Prostate gland (tissue), 2 donors: Measurements from ENCODE around the gene SYNCRIP. TPM values are rescaled to one million over a fixed set of nuclear protein-coding genes. Genes with fewer than 3 reads are reported as not detected.

ENCODE experiments used
- DNase-seq: peaks from one replicate; pipeline ENCODE4 v3.0.0-alpha.2; 2019; ENCODE audit warnings: low spot score
- H3K27ac ChIP-seq, 2 donors: fragments of 200-600 bp; sonication (generic); 2 replicates each; pipeline ENCODE4 v1.5.1; 2017 to 2019
- H3K27me3 ChIP-seq: fragments of 200-600 bp; sonication (generic); replicated peaks from 2 replicates; pipeline ENCODE4 v1.5.1; 2019; ENCODE audit not compliant: insufficient read depth
- H3K36me3 ChIP-seq, 2 donors: fragments of 200-600 bp; sonication (generic); 1 replicate in 1 of 2; 2 replicates in 1 of 2; pipeline versions ENCODE4 v1.5.1 to v1.8.1; 2017 to 2019
- H3K4me1 ChIP-seq: fragments of 200-600 bp; sonication (generic); replicated peaks from 2 replicates; pipeline ENCODE4 v1.5.1; 2019
- H3K4me3 ChIP-seq, 2 donors: fragments of 200-600 bp; sonication (generic); 2 replicates each; pipeline ENCODE4 v1.5.1; 2017 to 2019
- H3K9me3 ChIP-seq: fragments of 200-600 bp; sonication (generic); 2 replicates; pipeline ENCODE4 v1.5.1; 2017
- POLR2A ChIP-seq: fragments of 450-650 bp; IDR thresholded peaks from one replicate; pipeline ENCODE4 v1.6.1; 2016; ENCODE audit warnings: antibody characterized with exemption, mild to moderate bottlenecking
- POLR2AphosphoS5 ChIP-seq: sonication (generic); formaldehyde crosslinking; IDR thresholded peaks from one replicate; pipeline ENCODE4 v1.6.1; 2017; ENCODE audit warnings: antibody characterized with exemption
- WGBS: methylation state at CpG from one replicate; pipeline ENCODE4 v1.1.5; 2018; 5-methylcytosine and 5-hydroxymethylcytosine counted together
- intact Hi-C: fragments of 100-400 bp; cut with DNase I; formaldehyde crosslinking; loops from one replicate; pipeline ENCODE4 v1.14.2; 2022
- total RNA-seq, 2 donors: library from RNA; depleted of rRNA; stranded (reverse); fragments of >200 nt; gene quantifications; one replicate each; pipeline ENCODE4 v1.1.0, GENCODE V29; 2016
- TF ChIP-seq, protein P1 (sequence below), 4 experiments: fragments of 200-600 bp in 2 of 4; fragments of 450-650 bp in 2 of 4; sonication (generic) in 2 of 4; IDR thresholded peaks; 1 replicate in 3 of 4; 2 replicates in 1 of 4; pipeline ENCODE4 v1.5.1; 2016 to 2019; ENCODE audit warnings: antibody characterized with exemption in 4 of 4, mild to moderate bottlenecking in 2 of 4, moderate library complexity in 2 of 4

Gene SYNCRIP
- total RNA-seq, 2 donors from 2014 or later: 46.1 to 49.7 TPM

GRCh38 chr6:85580118-85580877 lies 62.4 kb downstream of the SYNCRIP start:
- intact Hi-C loops: no loop called here
- no peaks in the 10 kb centered on the region for H3K36me3 ChIP-seq
- no peaks in the 10 kb centered on the region for H3K9me3 ChIP-seq
- no peak overlapping the region for H3K27ac ChIP-seq
- no peak for TF ChIP-seq POLR2A
- no peak for TF ChIP-seq POLR2AphosphoS5
- TF ChIP-seq, protein P1, sequence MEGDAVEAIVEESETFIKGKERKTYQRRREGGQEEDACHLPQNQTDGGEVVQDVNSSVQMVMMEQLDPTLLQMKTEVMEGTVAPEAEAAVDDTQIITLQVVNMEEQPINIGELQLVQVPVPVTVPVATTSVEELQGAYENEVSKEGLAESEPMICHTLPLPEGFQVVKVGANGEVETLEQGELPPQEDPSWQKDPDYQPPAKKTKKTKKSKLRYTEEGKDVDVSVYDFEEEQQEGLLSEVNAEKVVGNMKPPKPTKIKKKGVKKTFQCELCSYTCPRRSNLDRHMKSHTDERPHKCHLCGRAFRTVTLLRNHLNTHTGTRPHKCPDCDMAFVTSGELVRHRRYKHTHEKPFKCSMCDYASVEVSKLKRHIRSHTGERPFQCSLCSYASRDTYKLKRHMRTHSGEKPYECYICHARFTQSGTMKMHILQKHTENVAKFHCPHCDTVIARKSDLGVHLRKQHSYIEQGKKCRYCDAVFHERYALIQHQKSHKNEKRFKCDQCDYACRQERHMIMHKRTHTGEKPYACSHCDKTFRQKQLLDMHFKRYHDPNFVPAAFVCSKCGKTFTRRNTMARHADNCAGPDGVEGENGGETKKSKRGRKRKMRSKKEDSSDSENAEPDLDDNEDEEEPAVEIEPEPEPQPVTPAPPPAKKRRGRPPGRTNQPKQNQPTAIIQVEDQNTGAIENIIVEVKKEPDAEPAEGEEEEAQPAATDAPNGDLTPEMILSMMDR (IDR thresholded peaks at IDR 0.05): no peak
- 89% methylated on average over 5 of the region's 5 CpGs for WGBS
- no peaks in the 10 kb centered on the region for H3K4me1 ChIP-seq
- H3K4me3 ChIP-seq: no peak overlapping the region
- H3K27me3 ChIP-seq: no peaks in the 10 kb centered on the region
- no peak for DNase-seq

DNA sequence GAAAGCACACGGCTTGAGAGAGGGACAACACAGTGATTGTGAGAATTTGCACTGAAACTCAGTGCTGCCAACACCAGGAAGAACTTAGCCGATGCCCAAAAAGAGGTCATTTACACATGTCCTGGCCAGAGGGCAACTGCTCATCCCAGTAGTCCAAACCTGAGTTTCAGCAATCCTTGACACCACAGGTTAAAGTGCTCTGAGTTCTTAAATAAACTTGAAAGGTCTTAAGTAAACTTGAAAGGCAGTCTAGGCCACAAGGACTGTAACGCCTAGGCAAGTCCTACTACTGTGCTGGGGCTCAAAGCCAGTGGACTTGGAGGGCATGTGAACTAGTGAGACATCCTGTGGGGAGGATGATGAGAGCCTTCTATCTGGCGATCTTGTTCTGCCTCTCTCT lies 63.1 kb downstream of the SYNCRIP start:
- intact Hi-C loops: no loop called here
- whole genome bisulfite sequencing: 74% methylated on average over 4 of the region's 4 CpGs
- H3K27ac ChIP-seq: no peak overlapping the region

GRCh38 chr6:85576476-85576875 lies 66.2 kb downstream of the SYNCRIP start:
- WGBS: 80% methylated on average over 2 of the region's 2 CpGs
- no peak for DNase-seq
- TF ChIP-seq, protein P1 (IDR thresholded peaks at IDR 0.05): no peak
- intact Hi-C loops: no loop called here
- no peaks in the 10 kb centered on the region for H3K27me3 ChIP-seq
- no peak overlapping the region for H3K27ac ChIP-seq
- no peaks in the 10 kb centered on the region for H3K4me1 ChIP-seq
- H3K4me3 ChIP-seq: no peak overlapping the region
- no peaks in the 10 kb centered on the region for H3K36me3 ChIP-seq
- H3K9me3 ChIP-seq: no peaks in the 10 kb centered on the region

More for the DNA sequence above, 63.1 kb downstream of the SYNCRIP start:
- Histone ChIP-seq H3K9me3 (no peaks in the 10 kb centered on the region), H3K4me3 (no peak overlapping the region), H3K27me3 (no peaks in the 10 kb centered on the region), H3K36me3 (no peaks in the 10 kb centered on the region), H3K4me1 (no peaks in the 10 kb centered on the region)
- DNase-seq: no peak
- no peak for TF ChIP-seq POLR2A

DNA sequence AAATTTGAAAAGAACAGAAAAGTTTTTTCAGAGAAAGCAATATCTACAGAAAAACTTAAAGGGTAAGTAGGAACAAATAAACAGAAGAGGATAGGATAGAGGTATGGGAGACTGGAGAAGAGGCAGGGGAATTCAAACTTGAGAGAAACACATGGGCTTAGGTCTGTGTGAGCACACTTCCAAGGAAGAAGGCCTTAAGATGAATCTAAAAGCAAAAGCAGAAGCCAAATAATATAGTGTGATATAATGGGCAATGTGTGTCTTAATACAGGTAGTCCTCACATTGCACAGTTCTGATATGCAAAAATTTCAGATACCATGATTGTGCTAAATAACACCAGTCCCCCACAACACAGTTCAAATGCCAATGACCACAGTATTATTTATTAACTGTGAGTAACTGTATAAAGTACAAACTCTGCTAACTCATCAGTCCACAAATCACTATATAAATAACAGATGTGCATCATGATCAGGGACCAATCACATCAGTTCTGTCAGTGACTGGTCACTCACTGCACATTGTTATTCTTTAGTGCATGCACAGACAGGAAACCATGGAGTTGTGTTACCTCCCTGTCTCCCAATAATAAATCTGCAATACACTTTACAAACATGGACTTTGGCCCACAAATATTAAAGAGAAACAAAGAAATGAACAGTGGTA lies 67.6 kb downstream of the SYNCRIP start:
- H3K4me3 ChIP-seq: no peak overlapping the region
- TF ChIP-seq, protein P1 (IDR thresholded peaks at IDR 0.05): no peak
- peak; percentile 2 for TF ChIP-seq POLR2AphosphoS5
- intact Hi-C loops: no loop called here
- no peaks in the 10 kb centered on the region for H3K36me3 ChIP-seq
- no peaks in the 10 kb centered on the region for H3K27me3 ChIP-seq
- no peak overlapping the region for H3K27ac ChIP-seq
- H3K4me1 ChIP-seq: no peaks in the 10 kb centered on the region
- no peaks in the 10 kb centered on the region for H3K9me3 ChIP-seq
- DNase-seq: no peak

DNA sequence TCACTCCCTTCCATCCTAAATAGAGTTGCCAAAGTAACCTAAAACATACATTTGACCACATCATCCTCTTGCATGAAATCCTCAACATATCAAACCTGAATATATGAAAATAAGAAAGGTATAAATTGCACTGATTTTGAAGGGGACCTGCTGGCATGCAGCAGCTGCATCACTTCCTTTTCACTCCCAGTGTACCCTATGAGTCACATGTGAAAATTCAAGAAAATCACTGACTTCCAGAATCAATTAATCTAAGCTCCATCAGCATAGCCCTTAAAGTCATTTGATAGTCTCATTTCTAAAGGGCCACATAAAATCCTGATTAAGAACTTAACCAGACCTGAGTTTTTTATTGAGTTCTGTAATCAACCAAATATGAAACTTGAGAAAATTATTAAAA lies 73.4 kb downstream of the SYNCRIP start:
- Histone ChIP-seq H3K4me3 (no peak overlapping the region), H3K4me1 (no peaks in the 10 kb centered on the region), H3K9me3 (no peaks in the 10 kb centered on the region), H3K27ac (no peak overlapping the region), H3K36me3 (no peaks in the 10 kb centered on the region), H3K27me3 (no peaks in the 10 kb centered on the region)
- intact Hi-C loops: no loop called here
- DNase-seq: no peak
- no peak for TF ChIP-seq POLR2AphosphoS5
- no peak for TF ChIP-seq POLR2A
- TF ChIP-seq, protein P1 (IDR thresholded peaks at IDR 0.05): no peak
